KMS-11 (cell line): Measurements from ENCODE around the gene CDK12.

Experiments
- H2AFZ ChIP-seq: fragments of 200-600 bp; sonication (generic); 2 replicates; pipeline ENCODE4 v1.6.1; 2016; ENCODE audit warnings: antibody characterized with exemption, mixed run types, low read depth
- H3K27ac ChIP-seq: fragments of 200-600 bp; sonication (generic); 2 replicates; pipeline ENCODE4 v1.6.1; 2016; ENCODE audit warnings: mild to moderate bottlenecking, mixed run types
- H3K27me3 ChIP-seq: fragments of 200-600 bp; sonication (generic); 2 replicates; pipeline ENCODE4 v1.6.1; 2017; ENCODE audit warnings: mild to moderate bottlenecking, low read depth, mixed run types, moderate library complexity; ENCODE audit not compliant: insufficient read depth
- H3K36me3 ChIP-seq: fragments of 200-600 bp; sonication (generic); 2 replicates; pipeline ENCODE4 v1.6.1; 2017; ENCODE audit warnings: mild to moderate bottlenecking, mixed run types; ENCODE audit not compliant: insufficient read depth
- H3K4me1 ChIP-seq: fragments of 200-600 bp; sonication (generic); 2 replicates; pipeline ENCODE4 v1.6.1; 2016; ENCODE audit warnings: mild to moderate bottlenecking, low read depth, mixed run types; ENCODE audit not compliant: poor library complexity, severe bottlenecking
- H3K4me2 ChIP-seq: fragments of 200-600 bp; sonication (generic); 2 replicates; pipeline ENCODE4 v1.7.0; 2016; ENCODE audit warnings: mild to moderate bottlenecking, mixed run types
- H3K4me3 ChIP-seq: fragments of 200-600 bp; sonication (generic); IDR thresholded peaks from 2 replicates; pipeline ENCODE4 v1.6.1; 2017; ENCODE audit warnings: low read depth, low read length, mixed read lengths; ENCODE audit not compliant: insufficient read depth
- H3K79me2 ChIP-seq: fragments of 200-600 bp; sonication (generic); 2 replicates; pipeline ENCODE4 v1.6.1; 2016; ENCODE audit warnings: low read depth, mixed run types; ENCODE audit not compliant: insufficient read depth
- H3K9ac ChIP-seq: fragments of 200-600 bp; sonication (generic); 2 replicates; pipeline ENCODE4 v1.6.1; 2016; ENCODE audit warnings: mild to moderate bottlenecking, mixed run types
- H4K20me1 ChIP-seq: fragments of 200-600 bp; sonication (generic); 2 replicates; pipeline ENCODE4 v1.6.1; 2016; ENCODE audit warnings: mild to moderate bottlenecking, mixed run types; ENCODE audit not compliant: insufficient read depth
- TF ChIP-seq, protein P1 (sequence below): fragments of 200-600 bp; sonication (generic); conservative IDR thresholded peaks from 2 replicates; pipeline ENCODE4 v1.6.1; 2017; ENCODE audit warnings: low read depth, mild to moderate bottlenecking, antibody characterized with exemption, low read length, moderate library complexity, mixed read lengths

CDK12 gene

DNA sequence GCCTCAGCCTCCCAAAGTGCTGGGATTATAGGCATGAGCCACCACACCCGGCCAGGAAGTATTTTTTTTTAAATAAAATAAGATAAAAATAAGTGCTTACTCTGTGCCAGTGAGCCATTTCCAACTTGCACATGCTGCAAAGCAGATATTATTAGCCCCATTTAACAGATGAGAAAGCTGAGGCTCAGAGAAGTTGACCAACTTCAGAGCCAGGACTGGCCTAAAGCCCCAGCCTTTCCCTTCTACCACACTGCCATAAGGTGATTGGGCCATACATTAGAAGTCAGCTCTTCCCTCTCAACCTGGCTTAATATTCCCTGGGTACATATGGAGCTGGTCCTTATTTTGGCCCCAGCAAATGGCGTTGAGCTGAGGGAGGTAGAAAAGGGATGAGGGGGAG is 121.4 kb downstream of the CDK12 start:
- no peak overlapping the region for H3K4me3 ChIP-seq
- H3K79me2 ChIP-seq, result no peaks in the 10 kb centered on the region
- H3K4me2 ChIP-seq, result no peak overlapping the region
- H3K27ac ChIP-seq, result no peak overlapping the region
- H2AFZ ChIP-seq, result no peak overlapping the region
- TF ChIP-seq, protein P1, sequence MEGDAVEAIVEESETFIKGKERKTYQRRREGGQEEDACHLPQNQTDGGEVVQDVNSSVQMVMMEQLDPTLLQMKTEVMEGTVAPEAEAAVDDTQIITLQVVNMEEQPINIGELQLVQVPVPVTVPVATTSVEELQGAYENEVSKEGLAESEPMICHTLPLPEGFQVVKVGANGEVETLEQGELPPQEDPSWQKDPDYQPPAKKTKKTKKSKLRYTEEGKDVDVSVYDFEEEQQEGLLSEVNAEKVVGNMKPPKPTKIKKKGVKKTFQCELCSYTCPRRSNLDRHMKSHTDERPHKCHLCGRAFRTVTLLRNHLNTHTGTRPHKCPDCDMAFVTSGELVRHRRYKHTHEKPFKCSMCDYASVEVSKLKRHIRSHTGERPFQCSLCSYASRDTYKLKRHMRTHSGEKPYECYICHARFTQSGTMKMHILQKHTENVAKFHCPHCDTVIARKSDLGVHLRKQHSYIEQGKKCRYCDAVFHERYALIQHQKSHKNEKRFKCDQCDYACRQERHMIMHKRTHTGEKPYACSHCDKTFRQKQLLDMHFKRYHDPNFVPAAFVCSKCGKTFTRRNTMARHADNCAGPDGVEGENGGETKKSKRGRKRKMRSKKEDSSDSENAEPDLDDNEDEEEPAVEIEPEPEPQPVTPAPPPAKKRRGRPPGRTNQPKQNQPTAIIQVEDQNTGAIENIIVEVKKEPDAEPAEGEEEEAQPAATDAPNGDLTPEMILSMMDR, result no peak
- no peaks in the 10 kb centered on the region for H4K20me1 ChIP-seq
- H3K4me1 ChIP-seq, result no peaks in the 10 kb centered on the region
- no peaks in the 10 kb centered on the region for H3K36me3 ChIP-seq
- no peak overlapping the region for H3K9ac ChIP-seq
- H3K27me3 ChIP-seq, result peaks cover 4% of the 10 kb centered on the region; the same call in 1 of the 2 replicates
